MM.1S (cell line): ENCODE results near the gene PPM1M.

Source experiments
- DNase-seq: peaks from one replicate; pipeline ENCODE4 v3.0.0-alpha.2; 2015
- H2AFZ ChIP-seq: fragments of 300-600 bp; sonication (generic); 2 replicates; pipeline ENCODE4 v1.6.0; 2016; ENCODE audit warnings: antibody characterized with exemption, low read length
- H3F3A ChIP-seq: fragments of 300-600 bp; sonication (generic); 2 replicates; pipeline ENCODE4 v1.6.1; 2016; ENCODE audit warnings: mild to moderate bottlenecking, antibody characterized with exemption, low read length, moderate library complexity, mixed read lengths; ENCODE audit not compliant: insufficient read depth
- H3K27ac ChIP-seq: fragments of 300-600 bp; sonication (generic); 2 replicates; pipeline ENCODE4 v1.5.1; 2016; ENCODE audit warnings: mild to moderate bottlenecking, low read length
- H3K27me3 ChIP-seq: fragments of 300-600 bp; sonication (generic); replicated peaks from 2 replicates; pipeline ENCODE4 v1.6.0; 2016; ENCODE audit warnings: low read length; ENCODE audit not compliant: insufficient read depth
- H3K36me3 ChIP-seq: fragments of 300-600 bp; sonication (generic); replicated peaks from 2 replicates; pipeline ENCODE4 v1.6.1; 2016; ENCODE audit warnings: mild to moderate bottlenecking, low read length, mixed read lengths; ENCODE audit not compliant: insufficient read depth
- H3K4me1 ChIP-seq: fragments of 300-600 bp; sonication (generic); 2 replicates; pipeline ENCODE4 v1.6.1; 2016; ENCODE audit warnings: low read length, mixed read lengths
- H3K4me2 ChIP-seq: fragments of 300-600 bp; sonication (generic); 2 replicates; pipeline ENCODE4 v1.6.0; 2016; ENCODE audit warnings: low read depth, low read length
- H3K4me3 ChIP-seq: fragments of 300-600 bp; sonication (generic); 2 replicates; pipeline ENCODE4 v1.5.1; 2016; ENCODE audit warnings: low read length, mixed read lengths
- H3K79me2 ChIP-seq: fragments of 300-600 bp; sonication (generic); 2 replicates; pipeline ENCODE4 v1.6.1; 2016; ENCODE audit warnings: mixed run types, low read length, mixed read lengths
- H3K9ac ChIP-seq: fragments of 300-600 bp; sonication (generic); 2 replicates; pipeline ENCODE4 v1.6.1; 2016; ENCODE audit warnings: low read length, mixed read lengths
- H3K9me2 ChIP-seq: fragments of 300-600 bp; sonication (generic); replicated peaks from 2 replicates; pipeline ENCODE4 v1.6.1; 2016; ENCODE audit warnings: mild to moderate bottlenecking, low read length, mixed read lengths; ENCODE audit not compliant: insufficient read depth
- H3K9me3 ChIP-seq: fragments of 300-600 bp; sonication (generic); replicated peaks from 2 replicates; pipeline ENCODE4 v1.6.1; 2016; ENCODE audit warnings: mild to moderate bottlenecking, low read length, mixed read lengths; ENCODE audit not compliant: insufficient read depth
- H4K20me1 ChIP-seq: fragments of 300-600 bp; sonication (generic); 2 replicates; pipeline ENCODE4 v1.6.1; 2016; ENCODE audit warnings: mild to moderate bottlenecking, low read length, moderate library complexity, mixed read lengths; ENCODE audit not compliant: insufficient read depth
- CTCF ChIP-seq: fragments of 300-600 bp; sonication (generic); IDR thresholded peaks from 2 replicates; pipeline ENCODE4 v1.5.1; 2016; ENCODE audit warnings: antibody characterized with exemption, low read length, mixed read lengths
- EZH2 ChIP-seq: fragments of 300-600 bp; sonication (generic); optimal IDR thresholded peaks from 2 replicates; pipeline ENCODE3; 2017; ENCODE audit warnings: low read depth, mild to moderate bottlenecking, antibody characterized with exemption, low read length, mixed read lengths
- EZH2phosphoT487 ChIP-seq: fragments of 300-600 bp; sonication (generic); IDR thresholded peaks from 2 replicates; pipeline ENCODE4 v1.6.1; 2018; ENCODE audit warnings: antibody characterized with exemption, low read length

The PPM1M gene

GRCh38 chr3:52247409-52248164, 2.0 kb downstream of the PPM1M start:
- H3F3A ChIP-seq = peaks cover 15% of the 10 kb centered on the region

GRCh38 chr3:52248165-52248541, 2.6 kb downstream of the PPM1M start:
- no peak overlapping the region for H3K4me2 ChIP-seq
- H3K36me3 ChIP-seq = no peaks in the 10 kb centered on the region
- peaks cover 15% of the 10 kb centered on the region for H3F3A ChIP-seq
- no peak overlapping the region for H3K4me3 ChIP-seq
- no peaks in the 10 kb centered on the region for H3K27me3 ChIP-seq
- peaks cover 14% of the 10 kb centered on the region for H3K4me1 ChIP-seq
- no peak overlapping the region for H3K9ac ChIP-seq
- H3K79me2 ChIP-seq = peaks cover 6% of the 10 kb centered on the region; the same call in 1 of the 2 replicates
- H3K27ac ChIP-seq = no peak overlapping the region
- H4K20me1 ChIP-seq = no peaks in the 10 kb centered on the region
- TF ChIP-seq EZH2phosphoT487 (no peak), EZH2 (no peak), CTCF (no peak)
- no peaks in the 10 kb centered on the region for H3K9me3 ChIP-seq
- H3K9me2 ChIP-seq = no peaks in the 10 kb centered on the region
- DNase-seq = no peak
- no peak overlapping the region for H2AFZ ChIP-seq

More at GRCh38 chr3:52247409-52248164, 2.0 kb downstream of the PPM1M start:
- no peak overlapping the region for H3K27ac ChIP-seq
- H3K4me3 ChIP-seq = no peak overlapping the region
- H3K27me3 ChIP-seq = no peaks in the 10 kb centered on the region
- TF ChIP-seq EZH2phosphoT487 (no peak), EZH2 (no peak), CTCF (no peak)
- no peak overlapping the region for H3K4me2 ChIP-seq
- no peak overlapping the region for H3K9ac ChIP-seq
- H4K20me1 ChIP-seq = no peaks in the 10 kb centered on the region
- H3K79me2 ChIP-seq = peaks cover 5% of the 10 kb centered on the region; the same call in 1 of the 2 replicates
- no peak for DNase-seq
- H3K36me3 ChIP-seq = no peaks in the 10 kb centered on the region
- H3K9me2 ChIP-seq = no peaks in the 10 kb centered on the region
- peaks cover 8% of the 10 kb centered on the region; the same call in 1 of the 2 replicates for H3K4me1 ChIP-seq
- no peaks in the 10 kb centered on the region for H3K9me3 ChIP-seq
- H2AFZ ChIP-seq = no peak overlapping the region

GRCh38 chr3:52248816-52249547, 3.4 kb downstream of the PPM1M start:
- H3K4me1 ChIP-seq = peaks cover 21% of the 10 kb centered on the region

More at GRCh38 chr3:52248816-52249547, 3.4 kb downstream of the PPM1M start:
- Histone ChIP-seq H3K9ac (no peak overlapping the region), H3K4me3 (no peak overlapping the region), H3K9me2 (no peaks in the 10 kb centered on the region), H3K9me3 (no peaks in the 10 kb centered on the region), H3K27me3 (no peaks in the 10 kb centered on the region), H3K4me2 (no peak overlapping the region), H4K20me1 (no peaks in the 10 kb centered on the region), H3K27ac (no peak overlapping the region), H3K36me3 (no peaks in the 10 kb centered on the region), H2AFZ (no peak overlapping the region), H3K79me2 (peaks cover 6% of the 10 kb centered on the region; the same call in 1 of the 2 replicates), H3F3A (peaks cover 22% of the 10 kb centered on the region)
- TF ChIP-seq EZH2 (no peak), CTCF (no peak), EZH2phosphoT487 (no peak)
- no peak for DNase-seq
